Transverse colon (tissue), 4 donors: ENCODE measurements around the gene AGAP1. TPM values are rescaled to one million over a fixed set of nuclear protein-coding genes. Genes with fewer than 3 reads are reported as not detected.

Experiments used
- DNase-seq: peaks from one replicate; pipeline ENCODE4 v3.0.0-alpha.2; 2019
- H3K27ac ChIP-seq, 4 donors: fragments of 200-600 bp; sonication (generic); 2 replicates each; pipeline ENCODE4 v1.5.1; 2016 to 2018; ENCODE audit warnings: inconsistent platforms in 4 of 4
- H3K27me3 ChIP-seq: fragments of 200-600 bp; sonication (generic); 2 replicates; pipeline ENCODE4 v1.5.1; 2017; ENCODE audit warnings: inconsistent platforms
- H3K36me3 ChIP-seq, 4 donors: fragments of 200-600 bp; sonication (generic); 2 replicates each; pipeline ENCODE4 v1.5.1; 2017 to 2019; ENCODE audit warnings: inconsistent platforms in 4 of 4
- H3K4me1 ChIP-seq, 4 donors: fragments of 200-600 bp; sonication (generic); 2 replicates each; pipeline ENCODE4 v1.5.1; 2017 to 2020; ENCODE audit warnings: inconsistent platforms in 4 of 4
- H3K4me3 ChIP-seq, 4 donors: fragments of 200-600 bp; sonication (generic); 1 replicate in 1 of 4; 2 replicates in 3 of 4; pipeline versions ENCODE4 v1.5.1 to v1.6.1; 2017 to 2019; ENCODE audit warnings: inconsistent platforms in 4 of 4
- H3K9me3 ChIP-seq, 2 donors: fragments of 200-600 bp; sonication (generic); 2 replicates each; pipeline ENCODE4 v1.5.1; 2017 to 2019; ENCODE audit warnings: inconsistent platforms in 2 of 2
- CTCF ChIP-seq, 5 experiments: fragments of 200-600 bp in 3 of 5; fragments of 450-650 bp in 2 of 5; sonication (generic) in 3 of 5; IDR thresholded peaks; 1 replicate in 2 of 5; 2 replicates in 3 of 5; pipeline ENCODE4 v1.5.1; 2016 to 2017; ENCODE audit warnings: antibody characterized with exemption in 5 of 5, inconsistent platforms in 3 of 5, mild to moderate bottlenecking in 2 of 5, moderate library complexity in 1 of 5
- EP300 ChIP-seq: sonication (generic); formaldehyde crosslinking; IDR thresholded peaks from one replicate; pipeline ENCODE4 v1.6.1; 2017; ENCODE audit warnings: antibody characterized with exemption, low read depth
- POLR2A ChIP-seq: fragments of 450-650 bp; IDR thresholded peaks from one replicate; pipeline ENCODE4 v1.6.1; 2016; ENCODE audit warnings: antibody characterized with exemption, mild to moderate bottlenecking, moderate library complexity
- POLR2AphosphoS5 ChIP-seq, 3 donors: sonication (generic); formaldehyde crosslinking; IDR thresholded peaks; one replicate each; pipeline ENCODE4 v1.6.1; 2016; ENCODE audit warnings: antibody characterized with exemption in 3 of 3
- WGBS, 2 donors: methylation state at CpG; one replicate each; pipeline ENCODE4 v1.1.5; 2018; ENCODE audit warnings: low coverage in 1 of 2; 5-methylcytosine and 5-hydroxymethylcytosine counted together
- in situ Hi-C, 4 donors: fragments of 200-750 bp; cut with MboI; loops; one replicate each; pipeline versions ENCODE4 v1.15.0 to v1.15.1; 2017; ENCODE audit warnings: low sequenced_read_pairs in 3 of 4, low pct_ligation_motif_present in 1 of 4, low pct_unique_long_range_greater_than_20kb in 1 of 4
- intact Hi-C: fragments of 100-400 bp; cut with DNase I; formaldehyde crosslinking; loops from one replicate; pipeline ENCODE4 v1.15.1; 2023; ENCODE audit warnings: low total_unique reads
- total RNA-seq, 4 donors: library from RNA; depleted of rRNA; stranded (reverse); fragments of >200 nt; gene quantifications; one replicate each; pipeline ENCODE4 v1.1.0, GENCODE V29; 2016

Gene AGAP1
- total RNA-seq, 4 donors from 2014 or later: 56.1 to 96.9 (median 71.2) TPM

GRCh38 chr2:236016496-236016895 lies 522.7 kb downstream of the AGAP1 start:
- in situ Hi-C loops: no loop called here
- Histone ChIP-seq H3K27ac (no peak overlapping the region), H3K27me3 (no peaks in the 10 kb centered on the region), H3K9me3 (no peaks in the 10 kb centered on the region), H3K36me3 (no peaks in the 10 kb centered on the region), H3K4me1 (no peaks in the 10 kb centered on the region), H3K4me3 (no peak overlapping the region)
- TF ChIP-seq POLR2A (no peak), EP300 (no peak), POLR2AphosphoS5 (IDR thresholded peaks at IDR 0.05) (no peak), CTCF (IDR thresholded peaks at IDR 0.05) (no peak)
- no peak for DNase-seq
- intact Hi-C loops: no loop called here
- 90% methylated on average over 4 of the region's 4 CpGs; no CpG with 5 or more reads in 1 of the 2 donors for WGBS, 2 donors

- in situ Hi-C loops: no loop called here
- no peak for TF ChIP-seq POLR2A
- TF ChIP-seq POLR2AphosphoS5 (IDR thresholded peaks at IDR 0.05): no peak
- TF ChIP-seq CTCF (IDR thresholded peaks at IDR 0.05): no peak
- no peak for TF ChIP-seq EP300
- H3K36me3 ChIP-seq: no peaks in the 10 kb centered on the region
- H3K4me3 ChIP-seq: no peak overlapping the region
- no peaks in the 10 kb centered on the region for H3K27me3 ChIP-seq
- no peak for DNase-seq
- intact Hi-C loops: no loop called here
- WGBS, 2 donors: 73 to 82% methylated on average over 3 of the region's 3 CpGs
- H3K9me3 ChIP-seq: no peaks in the 10 kb centered on the region
- H3K4me1 ChIP-seq: no peaks in the 10 kb centered on the region
- no peak overlapping the region for H3K27ac ChIP-seq
Measured at GRCh38 chr2:236017446-236017845, 523.6 kb downstream of the AGAP1 start.

- H3K36me3 ChIP-seq: no peaks in the 10 kb centered on the region
- 81% methylated on average over 8 of the region's 8 CpGs; no CpG with 5 or more reads in 1 of the 2 donors for WGBS, 2 donors
- H3K4me3 ChIP-seq: no peak overlapping the region
- intact Hi-C loops: no loop called here
- no peak for TF ChIP-seq EP300
- no peak for TF ChIP-seq POLR2AphosphoS5 (IDR thresholded peaks at IDR 0.05)
- no peak for TF ChIP-seq POLR2A
- no peak for TF ChIP-seq CTCF (IDR thresholded peaks at IDR 0.05)
- no peak for DNase-seq
- no peaks in the 10 kb centered on the region for H3K4me1 ChIP-seq
- in situ Hi-C loops: no loop called here
- no peak overlapping the region for H3K27ac ChIP-seq
- no peaks in the 10 kb centered on the region for H3K9me3 ChIP-seq
- H3K27me3 ChIP-seq: no peaks in the 10 kb centered on the region
Measured at GRCh38 chr2:236019434-236019833, 525.6 kb downstream of the AGAP1 start.

GRCh38 chr2:236021499-236022057 lies 527.7 kb downstream of the AGAP1 start:
- Histone ChIP-seq H3K4me3 (no peak overlapping the region), H3K4me1 (peaks cover 0 to 4% (median 0%) of the 10 kb centered on the region in 4 donors), H3K9me3 (no peaks in the 10 kb centered on the region), H3K27me3 (no peaks in the 10 kb centered on the region), H3K36me3 (no peaks in the 10 kb centered on the region), H3K27ac (no peak overlapping the region)
- 96 to 100% methylated on average over 2 to 14 of the region's 14 CpGs for WGBS, 2 donors
- in situ Hi-C loops: no loop called here
- TF ChIP-seq POLR2A (no peak), EP300 (no peak), CTCF (IDR thresholded peaks at IDR 0.05) (no peak), POLR2AphosphoS5 (IDR thresholded peaks at IDR 0.05) (no peak)
- intact Hi-C loops: no loop called here
- DNase-seq: no peak
